CD4-positive, CD25-positive, alpha-beta regulatory T cell (primary cell): ENCODE results near the gene OR4F6. TPM values are rescaled to one million over a fixed set of nuclear protein-coding genes. Genes with fewer than 3 reads are reported as not detected.
A peak's percentile ranks its signal among the peaks of the same experiment; 100 is the strongest.

Experiments used
- ATAC-seq, 2 donors: fragments of 150-1000 bp; cut with Tn5 transposase; one replicate each; pipeline ENCODE4 v1.10.0; 2021; ENCODE audit warnings: low read depth in 2 of 2, moderate number of reproducible peaks in 2 of 2, moderate library complexity in 1 of 2
- DNase-seq, 3 donors: peaks; one replicate each; pipeline versions ENCODE4 v3.0.0 to v3.0.0-alpha.2; 2012 to 2022; ENCODE audit warnings: mixed read lengths in 1 of 3
- H3K27ac ChIP-seq: one replicate; pipeline ENCODE4 v1.7.0; 2013; ENCODE audit warnings: mild to moderate bottlenecking, low read length; ENCODE audit not compliant: insufficient read depth, poor library complexity, severe bottlenecking
- H3K27me3 ChIP-seq: one replicate; pipeline ENCODE4 v1.7.0; 2013; ENCODE audit warnings: low read length; ENCODE audit not compliant: control insufficient read depth, insufficient read depth
- H3K36me3 ChIP-seq: one replicate; pipeline ENCODE4 v1.7.0; 2013; ENCODE audit warnings: mild to moderate bottlenecking, low read length, moderate library complexity; ENCODE audit not compliant: control insufficient read depth, insufficient read depth
- H3K4me1 ChIP-seq: 2 replicates; pipeline ENCODE4 v1.7.0; 2013; ENCODE audit warnings: mild to moderate bottlenecking, low read length; ENCODE audit not compliant: insufficient read depth, control insufficient read depth, poor library complexity, severe bottlenecking
- H3K4me3 ChIP-seq: one replicate; pipeline ENCODE4 v1.7.0; 2013; ENCODE audit warnings: low read depth, mild to moderate bottlenecking, low read length, moderate library complexity
- H3K9me3 ChIP-seq, 2 experiments: 1 replicate in 1 of 2; 2 replicates in 1 of 2; pipeline ENCODE4 v1.7.0; 2013; ENCODE audit warnings: low read length in 2 of 2, mild to moderate bottlenecking in 1 of 2, moderate library complexity in 1 of 2; ENCODE audit not compliant: control insufficient read depth in 2 of 2
- H3K27ac Mint-ChIP-seq, 3 donors: one replicate each; pipeline ENCODE4 v1.8.0; 2020 to 2022; ENCODE audit warnings: mild to moderate bottlenecking in 3 of 3, mixed read lengths in 3 of 3, moderate library complexity in 2 of 3
- H3K27me3 Mint-ChIP-seq: one replicate; pipeline ENCODE4 v1.8.0; 2022; ENCODE audit warnings: mild to moderate bottlenecking, mixed read lengths
- H3K36me3 Mint-ChIP-seq: one replicate; pipeline ENCODE4 v1.8.0; 2020; ENCODE audit warnings: mixed read lengths
- H3K4me1 Mint-ChIP-seq, 4 donors: one replicate each; pipeline ENCODE4 v1.8.0; 2020 to 2022; ENCODE audit warnings: mixed read lengths in 4 of 4, mild to moderate bottlenecking in 1 of 4
- H3K4me3 Mint-ChIP-seq, 4 donors: one replicate each; pipeline ENCODE4 v1.8.0; 2020 to 2022; ENCODE audit warnings: mild to moderate bottlenecking in 4 of 4, mixed read lengths in 4 of 4, moderate library complexity in 3 of 4
- H3K9me3 Mint-ChIP-seq, 7 donors: one replicate each; pipeline ENCODE4 v1.8.0; 2020 to 2022; ENCODE audit warnings: mixed read lengths in 7 of 7, mild to moderate bottlenecking in 3 of 7, moderate library complexity in 2 of 7
- polyA plus RNA-seq, 4 donors: library from polyadenylated mRNA; unstranded; fragments of 300-500 nt; fragmentation: Illumina TruSeq; gene quantifications; one replicate each; pipeline ENCODE4 v1.2.3, GENCODE V29; 2021
- total RNA-seq: library from RNA; stranded (reverse); gene quantifications from one replicate; pipeline ENCODE4 v1.2.3, GENCODE V29; 2022

OR4F6 gene
- total and polyA plus RNA-seq, 5 donors from 2014 or later, result not detected

DNA sequence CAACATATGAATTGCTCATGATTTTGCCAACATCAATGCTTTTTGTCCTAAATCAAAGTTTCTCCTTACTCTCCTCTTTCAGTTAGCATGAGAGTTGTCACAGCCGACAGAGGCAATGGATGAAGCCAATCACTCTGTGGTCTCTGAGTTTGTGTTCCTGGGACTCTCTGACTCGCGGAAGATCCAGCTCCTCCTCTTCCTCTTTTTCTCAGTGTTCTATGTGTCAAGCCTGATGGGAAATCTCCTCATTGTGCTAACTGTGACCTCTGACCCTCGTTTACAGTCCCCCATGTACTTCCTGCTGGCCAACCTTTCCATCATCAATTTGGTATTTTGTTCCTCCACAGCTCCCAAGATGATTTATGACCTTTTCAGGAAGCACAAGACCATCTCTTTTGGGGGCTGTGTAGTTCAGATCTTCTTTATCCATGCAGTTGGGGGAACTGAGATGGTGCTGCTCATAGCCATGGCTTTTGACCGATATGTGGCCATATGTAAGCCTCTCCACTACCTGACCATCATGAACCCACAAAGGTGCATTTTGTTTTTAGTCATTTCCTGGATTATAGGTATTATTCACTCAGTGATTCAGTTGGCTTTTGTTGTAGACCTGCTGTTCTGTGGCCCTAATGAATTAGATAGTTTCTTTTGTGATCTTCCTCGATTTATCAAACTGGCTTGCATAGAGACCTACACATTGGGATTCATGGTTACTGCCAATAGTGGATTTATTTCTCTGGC is 2.5 kb downstream of the OR4F6 start:
- Histone ChIP-seq H3K4me3 (no peak overlapping the region), H3K4me1 (no peaks in the 10 kb centered on the region), H3K36me3 (no peaks in the 10 kb centered on the region), H3K9me3 (no peaks in the 10 kb centered on the region), H3K27ac (no peak overlapping the region), H3K27me3 (peaks cover 2% of the 10 kb centered on the region)
- Mint-ChIP-seq H3K4me1 (no peaks in the 10 kb centered on the region), H3K9me3 (peaks cover 0 to 2% (median 0%) of the 10 kb centered on the region in 7 donors), H3K4me3 (no peak overlapping the region), H3K27ac (no peak overlapping the region), H3K27me3 (peaks cover 10% of the 10 kb centered on the region), H3K36me3 (no peaks in the 10 kb centered on the region)
- no peak for DNase-seq
- no peak for ATAC-seq

DNA sequence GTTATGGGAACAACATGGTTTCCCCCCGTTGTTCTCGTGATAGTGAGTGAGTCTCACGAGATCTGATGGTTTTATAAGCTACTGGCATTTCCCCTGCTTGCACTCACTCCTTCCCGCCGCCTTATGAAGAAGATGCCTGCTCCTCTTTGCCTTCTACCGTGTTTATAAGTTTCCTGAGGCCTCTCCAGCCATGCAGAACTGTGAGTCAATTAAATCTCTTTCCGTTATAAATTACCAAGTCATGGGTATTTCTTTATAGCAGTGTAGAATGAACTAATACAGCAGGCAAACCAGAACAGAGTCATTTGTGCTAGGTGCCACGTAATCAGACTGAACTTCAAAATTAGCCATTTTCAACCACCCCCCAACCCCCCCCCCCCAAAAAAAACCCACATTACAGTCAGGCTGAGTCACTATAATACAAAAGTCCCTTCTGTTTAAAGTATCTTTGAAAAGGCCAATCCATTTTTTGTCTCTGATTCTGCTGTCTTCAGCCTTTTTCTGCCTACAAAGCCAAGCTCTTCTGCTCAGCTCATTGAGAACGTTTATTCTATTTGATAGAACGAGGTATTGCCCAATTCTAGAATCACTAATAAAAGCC is 4.1 kb downstream of the OR4F6 start:
- Histone ChIP-seq H3K27me3 (peaks cover 2% of the 10 kb centered on the region), H3K9me3 (no peaks in the 10 kb centered on the region), H3K4me1 (no peaks in the 10 kb centered on the region), H3K36me3 (no peaks in the 10 kb centered on the region), H3K4me3 (no peak overlapping the region), H3K27ac (no peak overlapping the region)
- no peak for DNase-seq
- H3K4me3 Mint-ChIP-seq, result no peak overlapping the region
- ATAC-seq, result no peak
- H3K27ac Mint-ChIP-seq, result no peak overlapping the region
- no peaks in the 10 kb centered on the region for H3K4me1 Mint-ChIP-seq
- peaks cover 0 to 4% (median 0%) of the 10 kb centered on the region in 7 donors for H3K9me3 Mint-ChIP-seq
- H3K36me3 Mint-ChIP-seq, result no peaks in the 10 kb centered on the region
- H3K27me3 Mint-ChIP-seq, result peaks cover 4% of the 10 kb centered on the region

DNA sequence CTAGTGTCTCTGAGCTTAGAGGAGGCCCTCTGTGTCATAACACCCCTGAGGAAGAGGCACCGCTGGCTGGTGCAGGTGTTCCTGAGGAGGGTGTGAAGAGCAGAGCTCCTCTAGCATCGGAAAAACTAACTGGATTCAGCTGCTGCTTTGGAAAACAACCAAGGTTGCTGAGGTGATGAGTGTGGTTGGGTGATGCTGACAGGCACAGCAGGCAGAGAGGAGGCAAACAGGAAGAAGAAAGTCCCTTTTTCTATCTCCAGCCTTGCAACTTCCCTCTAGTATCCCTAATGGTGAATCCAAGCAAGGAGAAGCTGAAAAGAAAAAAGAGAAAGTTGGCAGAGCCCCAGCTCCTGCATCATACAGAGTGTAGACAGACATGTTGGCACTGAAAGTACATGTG is 4.9 kb downstream of the OR4F6 start:
- no peak for ATAC-seq
- H3K27ac ChIP-seq, result no peak overlapping the region
- Mint-ChIP-seq H3K36me3 (no peaks in the 10 kb centered on the region), H3K27me3 (peaks cover 2% of the 10 kb centered on the region), H3K4me3 (no peak overlapping the region), H3K9me3 (peaks cover 0 to 4% (median 0%) of the 10 kb centered on the region in 7 donors), H3K4me1 (no peaks in the 10 kb centered on the region), H3K27ac (no peak overlapping the region)
- DNase-seq, result no peak
- H3K36me3 ChIP-seq, result no peaks in the 10 kb centered on the region
- H3K27me3 ChIP-seq, result peaks cover 2% of the 10 kb centered on the region
- no peaks in the 10 kb centered on the region for H3K4me1 ChIP-seq
- H3K4me3 ChIP-seq, result no peak overlapping the region
- H3K9me3 ChIP-seq, result no peaks in the 10 kb centered on the region

DNA sequence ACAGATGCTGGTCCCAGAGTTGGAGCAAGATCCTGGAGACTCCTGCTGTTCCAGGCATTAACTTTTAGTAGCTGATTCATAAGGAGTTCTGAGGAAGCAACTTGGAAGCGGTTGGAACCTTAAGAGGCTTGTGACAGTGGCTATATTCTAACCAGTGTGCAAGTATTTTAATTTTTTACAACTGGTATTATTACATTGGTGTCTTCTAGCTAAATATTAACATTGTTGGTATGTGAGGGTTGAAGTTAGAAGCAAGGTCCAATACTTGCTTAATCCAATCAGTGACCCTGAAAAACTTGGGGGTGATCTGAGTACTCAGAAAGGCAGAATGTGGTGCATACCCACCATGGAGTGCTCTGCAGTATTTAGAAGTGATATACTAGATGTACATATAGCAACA is 7.1 kb downstream of the OR4F6 start:
- no peak overlapping the region for H3K27ac Mint-ChIP-seq
- no peak for ATAC-seq
- no peaks in the 10 kb centered on the region for H3K4me1 Mint-ChIP-seq
- peaks cover 2% of the 10 kb centered on the region for H3K27me3 ChIP-seq
- H3K4me3 ChIP-seq, result no peak overlapping the region
- H3K27ac ChIP-seq, result no peak overlapping the region
- H3K36me3 Mint-ChIP-seq, result no peaks in the 10 kb centered on the region
- H3K4me1 ChIP-seq, result no peaks in the 10 kb centered on the region
- H3K9me3 ChIP-seq, result no peaks in the 10 kb centered on the region
- H3K9me3 Mint-ChIP-seq, result peaks cover 0 to 4% (median 2%) of the 10 kb centered on the region in 7 donors
- no peak overlapping the region for H3K4me3 Mint-ChIP-seq
- no peaks in the 10 kb centered on the region for H3K36me3 ChIP-seq
- no peaks in the 10 kb centered on the region for H3K27me3 Mint-ChIP-seq
- DNase-seq, result no peak

DNA sequence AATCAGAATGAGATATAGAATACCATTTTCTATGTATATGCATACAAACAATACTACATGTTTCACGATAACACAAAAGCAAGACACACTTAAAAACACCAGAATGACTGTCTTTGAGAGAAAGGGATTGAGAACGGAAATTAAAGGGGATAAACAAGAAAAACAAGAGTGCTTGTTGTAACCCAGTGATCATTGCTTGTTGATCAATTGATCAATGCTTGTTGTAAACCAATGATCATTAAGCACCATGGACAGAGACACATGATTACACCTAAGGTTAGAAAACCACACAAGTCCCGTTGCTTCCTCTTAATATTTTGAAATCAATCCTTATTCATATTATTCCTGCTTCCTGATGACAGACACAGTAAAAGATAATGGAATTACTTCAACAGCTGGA is 7.6 kb downstream of the OR4F6 start:
- peak in 1 of 3 donors; percentile 10 for DNase-seq
- ATAC-seq, result no peak
- H3K27ac ChIP-seq, result no peak overlapping the region
- no peak overlapping the region for H3K4me3 ChIP-seq
- no peaks in the 10 kb centered on the region for H3K36me3 ChIP-seq
- no peaks in the 10 kb centered on the region for H3K9me3 ChIP-seq
- H3K36me3 Mint-ChIP-seq, result no peaks in the 10 kb centered on the region
- no peaks in the 10 kb centered on the region for H3K27me3 Mint-ChIP-seq
- no peak overlapping the region for H3K4me3 Mint-ChIP-seq
- H3K4me1 Mint-ChIP-seq, result no peaks in the 10 kb centered on the region
- H3K4me1 ChIP-seq, result no peaks in the 10 kb centered on the region
- no peak overlapping the region for H3K27ac Mint-ChIP-seq
- H3K9me3 Mint-ChIP-seq, result peaks cover 0 to 4% (median 2%) of the 10 kb centered on the region in 7 donors
- H3K27me3 ChIP-seq, result no peaks in the 10 kb centered on the region

DNA sequence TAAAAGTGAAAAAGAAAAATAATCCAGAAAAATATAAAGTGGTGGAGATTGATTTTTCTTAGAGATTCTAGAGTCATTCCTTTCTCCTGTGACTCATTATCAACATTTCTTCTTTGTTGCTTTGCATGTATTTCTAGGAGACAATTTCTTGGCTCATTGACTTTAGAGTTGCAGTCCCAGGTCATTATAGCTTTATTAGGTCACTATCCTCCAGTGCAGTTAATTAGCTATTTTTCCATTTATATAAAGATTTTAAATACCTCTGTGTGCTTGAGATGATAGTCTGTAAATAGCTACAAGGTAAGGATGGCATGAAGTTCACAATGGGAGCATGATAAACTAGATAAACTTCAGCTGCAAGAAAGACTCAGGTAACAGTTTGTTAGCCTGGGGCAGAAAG is 8.6 kb downstream of the OR4F6 start, which contains the start of gene OR4F15:
Gene OR4F15, plus strand, starts transcription at position 301 of the 400 bp plus-strand sequence. CDS start 5,985 bp downstream, outside the sequence.
- H3K27ac ChIP-seq, result no peak within 1 kb of the TSS
- H3K4me3 ChIP-seq, result no peak within 1 kb of the TSS
- Mint-ChIP-seq H3K9me3 (peaks cover 0 to 4% (median 2%) of the 10 kb centered on the region in 7 donors), H3K4me1 (no peaks in the 10 kb centered on the region), H3K36me3 (no peaks in the 10 kb centered on the region), H3K4me3 (no peak within 1 kb of the TSS), H3K27me3 (no peaks in the 10 kb centered on the region), H3K27ac (no peak within 1 kb of the TSS)
- no peaks in the 10 kb centered on the region for H3K4me1 ChIP-seq
- H3K36me3 ChIP-seq, result no peaks in the 10 kb centered on the region
- DNase-seq (no peak), ATAC-seq (no peak)
- no peaks in the 10 kb centered on the region for H3K27me3 ChIP-seq
- no peaks in the 10 kb centered on the region for H3K9me3 ChIP-seq

DNA sequence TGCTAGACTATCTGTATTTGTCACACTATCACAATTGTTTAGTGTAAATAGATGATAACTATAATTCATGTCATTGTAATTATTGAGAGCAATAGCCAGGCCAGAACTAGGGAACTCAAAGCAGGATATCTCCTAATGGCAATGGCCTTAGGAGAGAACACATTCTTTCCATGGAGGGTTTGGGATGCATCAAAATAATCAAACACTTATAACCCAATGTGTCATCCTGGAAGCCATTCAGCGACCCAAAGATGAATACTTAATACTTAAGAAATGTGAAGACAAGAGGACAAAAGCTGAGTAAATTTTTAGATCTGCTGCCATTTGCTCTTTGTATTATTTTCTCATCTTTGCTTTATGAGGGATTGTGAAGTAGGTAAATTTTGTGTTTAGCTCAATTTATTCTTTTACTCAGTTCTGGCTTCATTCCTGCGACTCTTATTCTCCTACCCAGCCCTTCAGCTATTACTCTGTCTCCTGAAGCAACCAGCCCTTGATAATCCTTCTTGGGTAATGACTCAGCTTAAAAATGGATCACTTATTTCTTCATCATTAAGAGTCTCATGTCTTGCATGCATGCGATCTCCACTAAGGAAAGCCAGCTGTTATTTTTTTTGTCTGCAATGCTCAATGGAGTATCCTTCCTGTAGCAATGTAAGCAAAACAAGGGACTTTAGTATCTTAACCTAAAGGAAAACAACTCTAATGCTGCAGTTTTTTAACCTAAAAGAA is 10.7 kb downstream of the OR4F6 start:
- Mint-ChIP-seq H3K4me3 (no peak overlapping the region), H3K9me3 (peaks cover 0 to 4% (median 2%) of the 10 kb centered on the region in 7 donors), H3K27ac (no peak overlapping the region), H3K4me1 (no peaks in the 10 kb centered on the region), H3K27me3 (no peaks in the 10 kb centered on the region), H3K36me3 (no peaks in the 10 kb centered on the region)
- no peaks in the 10 kb centered on the region for H3K36me3 ChIP-seq
- H3K4me1 ChIP-seq, result no peaks in the 10 kb centered on the region
- DNase-seq, result no peak
- no peaks in the 10 kb centered on the region for H3K9me3 ChIP-seq
- no peak overlapping the region for H3K4me3 ChIP-seq
- no peak for ATAC-seq
- no peaks in the 10 kb centered on the region for H3K27me3 ChIP-seq
- no peak overlapping the region for H3K27ac ChIP-seq
